ENCODE data around the gene MOGAT1. TPM values are rescaled to one million over a fixed set of nuclear protein-coding genes. Genes with fewer than 3 reads are reported as not detected.

The MOGAT1 gene
- total and polyA plus RNA-seq, 2 of the 8 experiments (the other 6 are each of a cell fraction or from before 2014, with no cell fraction given), result 0.11 to 0.67 TPM

DNA sequence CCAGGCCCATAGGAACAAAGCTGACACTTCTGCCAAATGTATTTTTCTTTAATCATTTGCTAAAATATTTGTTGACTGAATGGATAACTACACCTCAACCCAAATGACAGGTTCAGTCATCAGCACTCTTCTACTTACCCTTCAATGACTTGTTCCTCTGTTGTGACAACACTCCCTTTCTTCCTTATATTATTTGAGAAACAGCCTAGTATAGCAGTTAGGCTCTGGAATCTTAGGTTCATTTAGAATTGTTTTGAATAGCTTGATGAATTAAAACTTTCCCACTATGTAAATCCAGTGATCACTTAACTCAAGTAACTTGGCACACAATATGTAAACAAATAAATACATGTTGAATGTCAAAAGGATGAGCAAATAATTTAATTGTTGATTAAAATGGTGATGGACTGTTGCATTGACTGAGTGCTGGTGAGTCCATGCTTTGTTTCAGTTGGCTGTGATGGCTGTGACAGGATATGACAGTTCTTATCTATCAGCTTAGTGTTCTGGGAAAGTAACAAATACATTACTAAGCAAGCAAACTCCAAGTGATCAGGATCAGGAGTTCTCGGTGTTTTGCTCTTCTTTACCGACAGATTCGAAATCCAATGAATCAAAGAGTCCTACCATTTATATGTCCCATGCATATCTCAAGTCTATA lies 2.8 kb upstream of the MOGAT1 start:
- Histone ChIP-seq H3K27me3 (replicated peaks in 1 of 4; ENCODE audit: control insufficient read depth in 3 of 4, extremely low read depth in 1 of 4, insufficient read depth in 3 of 4, low read length in 3 of 4) (peaks cover 0 to 23% (median 11%) of the 10 kb centered on the region in 4 experiments; a peak in 6 of 7 replicates), H3K79me1 (ENCODE audit: low read depth, low read length) (no peaks in the 10 kb centered on the region), H3K56ac (replicated peaks; ENCODE audit: insufficient read length, low read depth, low read length) (no peak overlapping the region), H3K14ac (ENCODE audit: insufficient read length) (no peak overlapping the region), H4K5ac (ENCODE audit: insufficient read length, low read depth, low read length) (no peak overlapping the region), H3K4me1 (replicated peaks in 1 of 4; ENCODE audit: control insufficient read depth in 3 of 4, insufficient read depth in 4 of 4, low read length in 3 of 4) (peaks cover 0 to 3% (median 0%) of the 10 kb centered on the region in 4 experiments; a peak in 2 of 7 replicates), H3K4me3 (ENCODE audit: extremely low read depth in 1 of 4, insufficient read depth in 2 of 4, low read depth in 3 of 4, low read length in 4 of 4) (no peak overlapping the region), H3K18ac (ENCODE audit: extremely low read depth, low read length) (no peak overlapping the region), H2AK5ac (ENCODE audit: low read depth, low read length) (no peak overlapping the region), H2BK5ac (ENCODE audit: low read depth, low read length) (no peak overlapping the region), H3K23ac (ENCODE audit: insufficient read length) (no peak overlapping the region), H2BK15ac (ENCODE audit: low read length) (no peak overlapping the region), H3K36me3 (ENCODE audit: control insufficient read depth in 2 of 4, insufficient read depth in 4 of 4, low read length in 3 of 4) (no peaks in the 10 kb centered on the region), H4K8ac (ENCODE audit: extremely low read depth, insufficient read depth, low read length) (no peak overlapping the region), H4K91ac (replicated peaks; ENCODE audit: insufficient read length, low read length) (no peak overlapping the region), H2BK20ac (ENCODE audit: low read length) (no peak overlapping the region), H2BK120ac (replicated peaks; ENCODE audit: low read depth, low read length) (no peak overlapping the region), H4K20me1 (replicated peaks in 1 of 2; ENCODE audit: control insufficient read depth in 1 of 2, insufficient read depth in 2 of 2, low read length in 2 of 2) (no peaks in the 10 kb centered on the region), H3K27ac (ENCODE audit: low read depth, low read length) (no peak overlapping the region), H3K9ac (replicated peaks in 1 of 4; ENCODE audit: extremely low read depth in 1 of 4, low read depth in 3 of 4, low read length in 3 of 4) (no peak overlapping the region), H3K4ac (replicated peaks; ENCODE audit: insufficient read length, low read depth, low read length) (no peak overlapping the region), H3K23me2 (ENCODE audit: low read depth, low read length) (peaks cover 10% of the 10 kb centered on the region; the same call in 1 of the 2 replicates), H3K4me2 (ENCODE audit: insufficient read depth in 1 of 2, low read depth in 2 of 2, low read length in 2 of 2) (no peak overlapping the region), H3K9me3 (ENCODE audit: insufficient read depth in 2 of 2, low read depth in 1 of 2, low read length in 1 of 2) (no peaks in the 10 kb centered on the region), H2BK12ac (ENCODE audit: low read depth, low read length) (no peak overlapping the region), H3K79me2 (ENCODE audit: control insufficient read depth in 1 of 2, insufficient read depth in 2 of 2, low read length in 2 of 2) (no peaks in the 10 kb centered on the region), H2AFZ (ENCODE audit: low read length) (no peak overlapping the region)
- DNase-seq (ENCODE audit: low read depth in 1 of 2, low spot score in 2 of 2) (no peak), FAIRE-seq (no peak)
- WGBS, 2 experiments (ENCODE audit: extremely low coverage in 1 of 2, insufficient coverage in 1 of 2, insufficient read length in 1 of 2, insufficient replicate concordance in 2 of 2, low coverage in 1 of 2, low lambda C conversion rate in 2 of 2, missing lambda C conversion rate in 1 of 2), result 87% methylated on average over 3 of the region's 3 CpGs; no CpG with 5 or more reads in 1 of the 2 experiments
- ChIA-PET POLR2A (ENCODE audit: partially characterized antibody) (interaction anchor here (0.9 to 1.7 kb wide), 3 partner anchors 13 to 81 kb away, joined by 3 to 7 read pairs (median 3); partner anchors contain the start of gene FARSB), CTCF (ENCODE audit: partially characterized antibody) (interaction anchor here (1.0 kb wide), 1 partner anchor 128 kb away, joined by 3 read pairs; no protein-coding TSS in a partner anchor)
- TF ChIP-seq SIN3A (conservative IDR thresholded peaks at IDR 0.05 in 1 of 2, IDR thresholded peaks at IDR 0.05 in 1 of 2; ENCODE audit: low read depth in 1 of 2, low read length in 2 of 2), result no peak
- TF ChIP-seq BCL11A (IDR thresholded peaks at IDR 0.05; ENCODE audit: low read depth in 2 of 2, low read length in 2 of 2), result no peak
- TF ChIP-seq POLR2A (IDR thresholded peaks at IDR 0.05; ENCODE audit: control extremely low read depth in 1 of 2, low read depth in 2 of 2, low read length in 2 of 2), result no peak
- TF ChIP-seq, protein P1, sequence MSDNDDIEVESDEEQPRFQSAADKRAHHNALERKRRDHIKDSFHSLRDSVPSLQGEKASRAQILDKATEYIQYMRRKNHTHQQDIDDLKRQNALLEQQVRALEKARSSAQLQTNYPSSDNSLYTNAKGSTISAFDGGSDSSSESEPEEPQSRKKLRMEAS (IDR thresholded peaks at IDR 0.05), result no peak
- TF ChIP-seq CEBPB (IDR thresholded peaks at IDR 0.05; ENCODE audit: low read depth, low read length), result no peak
- TF ChIP-seq CHD1 (IDR thresholded peaks at IDR 0.05; ENCODE audit: low read depth, low read length), result no peak
- no peak for TF ChIP-seq CHD2 (IDR thresholded peaks at IDR 0.05; ENCODE audit: low read length)
- no peak for TF ChIP-seq GTF2F1 (IDR thresholded peaks at IDR 0.05; ENCODE audit: borderline replicate concordance, low read depth, low read length)
- no peak for TF ChIP-seq POU5F1 (IDR thresholded peaks at IDR 0.05; ENCODE audit: low read depth, low read length)
- no peak for TF ChIP-seq SIRT6 (IDR thresholded peaks at IDR 0.05; ENCODE audit: low read length)
- no peak for TF ChIP-seq TCF12 (IDR thresholded peaks at IDR 0.05; ENCODE audit: low read depth, low read length)
- no peak for TF ChIP-seq KDM5A (IDR thresholded peaks at IDR 0.05; ENCODE audit: low read length)
- no peak for TF ChIP-seq ZNF274 (IDR thresholded peaks at IDR 0.05; ENCODE audit: borderline replicate concordance, extremely low read depth, low read length)
